H4 (cell line): ENCODE results near the gene SSTR5. TPM values are rescaled to one million over a fixed set of nuclear protein-coding genes. Genes with fewer than 3 reads are reported as not detected.

Experiments used
- DNase-seq: peaks from one replicate; pipeline ENCODE4 v3.0.0-alpha.2; 2015; ENCODE audit warnings: low spot score
- total RNA-seq: library from RNA; depleted of rRNA; stranded (reverse); fragments of >200 nt; shearing (Covaris generic); gene quantifications from 2 replicates; pipeline ENCODE4 v1.2.3, GENCODE V29; 2014

SSTR5 gene
- total RNA-seq, 1 experiment from 2014 or later, result not detected

- DNase-seq, result no peak
Observed at GRCh38 chr16:1073566-1074378, 1.2 kb downstream of the SSTR5 start.

GRCh38 chr16:1074379-1074649 is 1.8 kb downstream of the SSTR5 start:
- no peak for DNase-seq

- DNase-seq, result no peak
Observed at GRCh38 chr16:1075546-1075945, 3.0 kb downstream of the SSTR5 start.

- DNase-seq, result no peak
Observed at GRCh38 chr16:1076801-1077576, 4.4 kb downstream of the SSTR5 start.

DNA sequence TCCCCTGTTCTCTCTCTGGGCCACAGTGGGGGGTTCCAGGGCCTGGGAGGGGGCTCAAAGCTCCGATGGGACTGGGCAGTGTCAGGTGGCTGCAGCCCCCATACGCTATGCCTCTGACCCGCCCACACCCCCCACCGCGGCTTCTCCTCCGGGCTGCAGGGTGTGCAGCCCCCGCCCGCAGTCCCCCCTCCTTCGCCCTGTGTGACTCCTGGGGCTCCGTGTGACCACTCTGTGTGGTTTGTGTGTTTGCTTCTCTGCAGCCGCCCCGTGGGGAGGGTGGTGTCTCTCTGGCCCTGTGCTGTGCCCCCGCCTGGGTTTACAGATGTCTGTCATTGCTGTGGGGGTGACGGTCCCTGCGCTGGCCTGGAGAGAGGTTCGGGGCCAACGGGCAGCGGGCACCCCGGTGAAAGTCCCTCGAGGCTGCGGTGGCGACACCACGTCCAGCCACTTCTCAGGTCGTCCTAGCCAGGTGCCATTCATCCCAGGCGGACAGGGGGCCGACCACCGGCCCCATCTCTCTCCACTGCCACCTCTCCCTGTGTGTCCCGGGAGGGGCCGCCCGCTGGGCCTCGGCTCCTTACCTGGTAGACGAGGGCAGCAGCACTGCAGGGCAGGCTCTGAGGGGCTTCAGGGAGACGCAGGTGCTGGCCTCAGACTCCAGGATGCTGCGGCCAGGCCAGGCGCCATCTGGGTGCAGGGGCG is 5.5 kb downstream of the SSTR5 start:
- no peak for DNase-seq

DNA sequence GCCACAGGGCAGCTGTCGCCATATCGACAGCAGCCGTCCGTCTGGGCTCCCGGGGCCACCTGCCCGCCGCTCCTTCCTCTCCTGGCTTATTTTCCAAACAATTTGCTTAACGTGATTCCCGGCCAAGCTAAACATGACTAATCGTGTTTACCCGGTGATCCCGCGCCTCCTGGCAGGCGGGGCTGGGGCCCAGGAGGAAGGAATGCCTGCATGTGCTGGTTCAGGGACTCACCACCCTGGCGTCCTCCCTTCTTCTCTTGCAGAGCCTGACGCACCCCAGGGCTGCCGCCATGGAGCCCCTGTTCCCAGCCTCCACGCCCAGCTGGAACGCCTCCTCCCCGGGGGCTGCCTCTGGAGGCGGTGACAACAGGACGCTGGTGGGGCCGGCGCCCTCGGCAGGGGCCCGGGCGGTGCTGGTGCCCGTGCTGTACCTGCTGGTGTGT is 6.1 kb downstream of the SSTR5 start:
- DNase-seq, result peak; percentile 85

GRCh38 chr16:1079341-1079740 is 6.8 kb downstream of the SSTR5 start:
- DNase-seq, result no peak

GRCh38 chr16:1079786-1080525 is 7.4 kb downstream of the SSTR5 start:
- no peak for DNase-seq

- no peak for DNase-seq
Observed at GRCh38 chr16:1080801-1081733, 8.5 kb downstream of the SSTR5 start.

DNA sequence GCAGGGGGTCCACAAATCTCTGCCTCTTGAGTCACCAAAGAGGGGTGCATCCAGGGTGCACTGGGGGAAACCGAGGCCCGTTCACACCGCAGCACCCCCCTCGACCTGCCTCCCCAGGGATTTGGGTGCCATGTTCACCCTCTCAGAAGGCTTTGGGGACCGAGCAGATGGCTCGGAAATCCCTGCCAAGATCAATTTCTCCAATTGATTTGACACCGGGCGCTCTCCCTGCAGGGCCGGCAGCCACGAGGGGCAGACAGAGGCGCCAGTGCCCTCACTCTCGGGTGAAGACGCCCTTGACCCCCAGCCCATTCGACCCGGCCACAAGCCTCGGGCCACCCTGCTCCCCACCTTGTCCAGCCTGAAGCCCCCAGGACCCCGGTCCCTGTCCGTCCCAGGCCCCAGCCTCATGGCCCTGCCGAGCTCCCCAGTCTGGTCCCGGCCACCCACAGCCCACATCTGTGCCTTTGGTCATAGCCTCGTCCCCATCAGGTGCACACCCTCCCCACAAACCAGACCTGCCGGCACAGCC is 9.3 kb downstream of the SSTR5 start:
- DNase-seq, result no peak

- peak; percentile 51 for DNase-seq
Observed at GRCh38 chr16:1082266-1082951, 9.9 kb downstream of the SSTR5 start.

GRCh38 chr16:1082952-1083675 is 10.6 kb downstream of the SSTR5 start:
- DNase-seq, result no peak

GRCh38 chr16:1084971-1085370 is 12.4 kb downstream of the SSTR5 start:
- no peak for DNase-seq

DNA sequence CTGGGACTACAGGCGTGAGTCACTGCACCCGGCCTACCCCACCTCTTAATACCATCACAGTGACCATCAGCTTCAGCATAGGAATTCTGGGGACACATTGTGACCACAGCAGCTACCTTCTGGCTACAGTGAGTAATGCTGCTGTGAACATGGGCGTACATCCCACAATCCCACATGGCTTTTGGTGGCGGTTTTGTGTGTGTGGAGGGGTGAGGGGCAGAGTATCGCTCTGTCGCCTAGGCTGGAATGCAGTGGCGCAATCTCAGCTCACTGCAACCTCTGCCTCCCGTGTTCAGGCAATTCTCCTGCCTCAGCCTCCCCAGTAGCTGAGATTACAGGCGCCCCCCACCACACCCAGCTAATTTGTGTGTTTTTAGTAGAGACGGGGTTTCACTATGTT is 13.9 kb downstream of the SSTR5 start:
- peak; percentile 74 for DNase-seq

GRCh38 chr16:1088295-1089170 is 16.0 kb downstream of the SSTR5 start:
- DNase-seq, result no peak

DNA sequence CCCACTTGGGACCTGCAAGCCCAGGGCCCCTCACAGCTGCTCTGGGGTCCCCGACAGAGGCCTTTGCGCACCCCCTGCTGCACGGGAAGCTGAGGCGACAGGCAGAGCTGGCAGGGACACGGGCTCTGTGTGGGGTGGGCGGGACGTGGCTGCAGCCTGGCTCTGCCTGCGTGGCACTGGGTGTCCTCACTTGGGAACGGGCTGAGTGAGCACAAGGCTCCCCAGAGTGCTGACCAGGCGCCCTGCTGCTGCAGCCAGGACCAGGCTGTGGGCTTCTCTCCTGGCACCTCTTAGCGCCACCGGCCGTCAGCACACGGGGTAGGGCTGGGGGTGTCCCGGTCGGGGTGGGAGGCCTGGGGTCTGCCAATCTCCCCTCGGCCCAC is 16.9 kb downstream of the SSTR5 start:
- no peak for DNase-seq

- no peak for DNase-seq
Observed at GRCh38 chr16:1089822-1090619, 17.5 kb downstream of the SSTR5 start.
